Choroid plexus epithelial cell (primary cell): ENCODE results near the gene XPNPEP2.

ENCODE experiments used
- DNase-seq: peaks from one replicate; pipeline ENCODE4 v3.0.0-alpha.2; 2010; ENCODE audit warnings: low read depth
- H3K4me3 ChIP-seq: 2 replicates; pipeline ENCODE4 v1.5.1; 2011; ENCODE audit warnings: low read depth, mild to moderate bottlenecking, control low read depth, low read length, moderate library complexity
- TF ChIP-seq, protein P1 (sequence below): conservative IDR thresholded peaks from 2 replicates; pipeline ENCODE4 v1.5.1; 2011; ENCODE audit warnings: low read depth, mild to moderate bottlenecking, control low read depth, inconsistent platforms, low read length, moderate library complexity

Gene XPNPEP2

DNA sequence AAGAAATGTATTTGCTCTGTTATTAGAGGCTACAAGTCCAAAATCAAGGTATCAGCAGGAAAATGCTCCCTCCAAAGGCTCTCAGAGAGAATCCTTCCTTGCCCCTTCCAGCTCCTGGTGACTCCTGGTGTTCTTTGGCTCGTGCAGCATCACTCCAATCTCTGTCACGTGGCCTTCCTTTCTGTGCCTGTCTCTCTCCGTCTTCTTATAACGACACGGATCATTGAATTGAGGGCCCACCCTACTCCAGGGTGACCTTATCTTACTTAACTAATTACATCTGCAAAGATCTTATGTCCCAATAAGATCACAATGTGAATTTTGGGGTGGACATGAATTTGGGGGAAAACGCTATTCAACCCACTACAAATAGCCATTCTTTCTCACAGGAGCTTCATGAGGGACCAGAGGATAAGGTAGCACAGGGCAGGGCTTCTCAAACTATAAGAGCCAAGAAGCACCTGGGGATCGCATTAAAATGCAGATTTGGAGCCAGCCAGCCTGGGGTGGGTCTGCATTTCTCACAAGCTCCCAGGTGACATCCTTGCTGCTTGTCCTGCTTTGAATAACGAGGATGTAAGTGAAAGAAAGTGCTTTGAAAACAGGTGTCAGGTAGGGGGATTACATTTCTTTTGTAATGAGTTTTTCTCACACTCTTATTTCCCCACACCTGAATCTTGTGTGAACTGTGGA lies 42.2 kb upstream of the XPNPEP2 start:
- no peak overlapping the region for H3K4me3 ChIP-seq
- no peak for DNase-seq
- TF ChIP-seq, protein P1, sequence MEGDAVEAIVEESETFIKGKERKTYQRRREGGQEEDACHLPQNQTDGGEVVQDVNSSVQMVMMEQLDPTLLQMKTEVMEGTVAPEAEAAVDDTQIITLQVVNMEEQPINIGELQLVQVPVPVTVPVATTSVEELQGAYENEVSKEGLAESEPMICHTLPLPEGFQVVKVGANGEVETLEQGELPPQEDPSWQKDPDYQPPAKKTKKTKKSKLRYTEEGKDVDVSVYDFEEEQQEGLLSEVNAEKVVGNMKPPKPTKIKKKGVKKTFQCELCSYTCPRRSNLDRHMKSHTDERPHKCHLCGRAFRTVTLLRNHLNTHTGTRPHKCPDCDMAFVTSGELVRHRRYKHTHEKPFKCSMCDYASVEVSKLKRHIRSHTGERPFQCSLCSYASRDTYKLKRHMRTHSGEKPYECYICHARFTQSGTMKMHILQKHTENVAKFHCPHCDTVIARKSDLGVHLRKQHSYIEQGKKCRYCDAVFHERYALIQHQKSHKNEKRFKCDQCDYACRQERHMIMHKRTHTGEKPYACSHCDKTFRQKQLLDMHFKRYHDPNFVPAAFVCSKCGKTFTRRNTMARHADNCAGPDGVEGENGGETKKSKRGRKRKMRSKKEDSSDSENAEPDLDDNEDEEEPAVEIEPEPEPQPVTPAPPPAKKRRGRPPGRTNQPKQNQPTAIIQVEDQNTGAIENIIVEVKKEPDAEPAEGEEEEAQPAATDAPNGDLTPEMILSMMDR: no peak

DNA sequence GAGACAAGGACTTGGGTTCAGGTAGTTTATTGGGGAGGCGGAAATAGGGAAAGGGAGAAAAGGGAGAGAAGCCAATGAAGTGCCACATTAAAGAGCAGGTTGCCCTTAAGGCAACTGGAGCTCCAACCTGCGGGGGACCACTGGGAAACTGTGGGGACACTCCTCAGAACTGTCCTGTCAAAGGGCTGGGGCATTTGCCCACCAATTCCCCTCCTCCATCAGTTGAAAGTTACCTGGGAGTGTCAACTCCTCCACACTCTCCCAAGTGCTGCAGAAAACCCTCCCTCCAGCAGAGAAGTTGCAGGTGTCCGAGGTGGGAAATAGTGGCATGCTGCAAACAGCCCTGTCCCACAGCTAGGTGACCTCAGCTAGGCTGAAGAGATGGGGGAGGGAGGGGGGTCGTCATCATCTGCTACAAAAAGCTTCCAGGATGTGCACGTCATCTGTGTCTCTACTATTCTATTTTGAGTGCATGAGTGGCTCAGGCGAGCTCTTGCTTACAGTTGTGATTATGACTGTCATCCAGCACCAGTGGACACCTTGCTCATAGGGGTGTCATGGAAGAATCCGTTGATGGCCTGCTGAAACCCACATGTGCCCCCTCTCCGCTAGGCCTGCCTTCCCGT lies 41.5 kb upstream of the XPNPEP2 start:
- TF ChIP-seq, protein P1: no peak
- H3K4me3 ChIP-seq: no peak overlapping the region

DNA sequence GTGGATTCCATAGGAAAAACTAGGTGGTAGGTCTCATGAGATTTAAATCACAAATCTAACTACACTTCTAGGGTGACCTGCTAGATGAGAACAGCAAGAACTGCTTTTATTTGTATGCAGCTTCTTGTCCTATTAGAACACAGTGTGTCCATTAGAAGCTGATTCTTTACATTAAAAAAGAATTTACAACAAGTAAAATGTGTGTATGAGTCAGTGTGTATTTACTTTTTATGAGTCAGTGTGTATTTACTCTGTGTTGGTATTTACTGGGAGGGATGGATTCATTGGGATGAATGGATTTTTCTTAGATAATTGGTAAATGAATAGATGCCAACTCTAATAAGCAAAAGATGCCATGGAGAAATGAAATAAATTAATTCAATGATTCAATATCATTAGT lies 40.6 kb upstream of the XPNPEP2 start:
- H3K4me3 ChIP-seq: no peak overlapping the region
- TF ChIP-seq, protein P1: no peak
- no peak for DNase-seq

More for the DNA sequence above, 41.5 kb upstream of the XPNPEP2 start:
- DNase-seq: no peak

DNA sequence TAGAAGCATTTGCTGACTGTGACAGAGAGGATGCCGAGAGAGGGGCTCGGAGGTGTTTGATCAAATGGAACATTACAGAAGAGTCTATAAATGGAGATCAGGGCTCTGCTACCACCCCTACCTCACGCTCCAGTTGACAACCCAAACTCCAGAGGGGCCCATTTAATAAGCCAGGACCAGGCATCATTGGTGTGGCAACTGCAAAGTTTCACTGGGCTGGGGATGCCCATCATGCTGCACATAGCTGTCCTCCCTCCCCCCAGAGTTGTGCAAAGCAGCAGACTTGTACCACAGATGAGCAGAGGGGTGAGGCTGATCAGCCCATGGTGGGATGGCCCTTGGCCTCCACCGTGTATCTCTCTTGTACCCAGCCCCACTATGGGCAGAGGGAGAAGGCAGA lies 38.2 kb upstream of the XPNPEP2 start:
- no peak for DNase-seq
- no peak overlapping the region for H3K4me3 ChIP-seq

DNA sequence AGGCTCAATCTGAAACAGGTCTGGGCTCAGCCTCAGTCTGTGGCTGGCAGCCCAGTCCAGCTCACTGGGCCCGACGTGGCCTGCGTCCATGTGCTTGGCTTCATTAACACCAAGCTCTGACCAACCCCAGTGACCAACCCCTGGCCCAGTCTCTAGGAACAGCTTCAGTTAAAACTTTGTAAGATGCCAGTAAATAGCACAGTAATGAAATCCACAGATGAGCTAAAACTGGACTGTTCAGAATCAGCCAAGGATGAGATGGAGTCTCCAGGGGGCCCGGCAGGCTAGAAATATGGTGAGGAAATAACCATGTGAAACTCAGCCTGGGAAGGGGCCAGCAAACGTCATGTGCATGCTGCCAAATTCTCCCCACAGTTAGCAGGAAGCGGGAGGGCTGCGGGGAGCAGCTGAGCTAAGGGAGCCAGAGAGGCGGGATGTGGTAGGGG lies 37.1 kb upstream of the XPNPEP2 start:
- TF ChIP-seq, protein P1: no peak
- H3K4me3 ChIP-seq: no peak overlapping the region
- DNase-seq: peak; percentile 75

More for the DNA sequence above, 38.2 kb upstream of the XPNPEP2 start:
- TF ChIP-seq, protein P1: no peak

DNA sequence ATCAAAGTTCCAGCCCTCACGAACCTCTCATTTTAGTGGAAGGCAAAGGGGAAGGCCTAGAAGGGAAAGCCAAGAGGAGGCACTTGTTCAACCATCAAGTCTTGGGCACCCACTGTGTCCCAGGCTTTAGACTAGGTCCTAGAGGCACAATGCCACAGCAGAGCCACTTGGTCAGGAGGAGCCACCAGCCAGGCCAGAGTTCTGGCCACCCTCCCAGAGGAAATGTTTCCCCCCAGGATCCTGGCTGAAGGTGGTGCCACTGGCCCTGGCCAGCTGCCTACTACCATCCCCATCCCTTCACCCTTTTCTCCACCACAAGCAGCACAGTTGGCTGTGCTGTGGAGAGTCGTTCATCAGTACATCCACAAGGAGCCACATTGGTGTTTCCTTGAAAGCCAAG lies 34.3 kb upstream of the XPNPEP2 start:
- no peak overlapping the region for H3K4me3 ChIP-seq
- TF ChIP-seq, protein P1: no peak
- DNase-seq: no peak
